ENCODE measurements around the gene CIPC. TPM values are rescaled to one million over a fixed set of nuclear protein-coding genes. Genes with fewer than 3 reads are reported as not detected.
A peak's percentile ranks its signal among the peaks of the same experiment; 100 is the strongest.

CIPC gene
- total RNA-seq, 1 donor from 2014 or later = 11.5 TPM

DNA sequence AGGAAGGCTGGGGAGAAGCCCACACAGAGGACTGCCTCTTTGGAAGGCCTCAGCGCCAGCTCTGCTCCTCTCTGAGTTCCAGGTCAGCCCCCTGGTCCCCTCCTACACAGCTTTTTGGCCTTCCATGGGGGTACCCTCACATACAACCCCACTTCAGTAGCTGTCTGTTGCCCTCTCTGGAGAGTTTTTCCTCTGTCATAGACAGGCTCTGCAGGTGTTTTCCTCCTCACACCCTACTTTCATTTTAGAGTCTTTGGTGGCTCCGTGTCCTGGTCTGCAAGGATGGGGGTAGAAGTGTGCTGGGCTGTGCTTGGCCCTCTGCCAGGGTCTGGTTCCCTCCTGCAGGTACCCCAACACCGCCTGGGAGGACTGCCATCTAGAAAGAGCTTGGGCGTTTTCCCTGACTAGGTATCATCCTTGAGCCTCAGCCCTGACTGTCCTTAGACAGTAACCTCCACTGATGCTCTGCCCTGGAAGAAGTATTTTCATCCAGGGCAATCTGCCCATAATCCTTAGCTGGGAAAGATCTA, 28.5 kb downstream of the CIPC start:
- no peak for DNase-seq (ENCODE audit: low spot score)
- Mint-ChIP-seq H3K27me3 (ENCODE audit: insufficient read depth) (peaks cover 35% of the 10 kb centered on the region), H3K4me3 (no peak overlapping the region), H3K9me3 (no peaks in the 10 kb centered on the region), H3K36me3 (ENCODE audit: low read depth) (no peaks in the 10 kb centered on the region), H3K27ac (no peak overlapping the region), H3K4me1 (ENCODE audit: low read depth) (peaks cover 10% of the 10 kb centered on the region)
- intact Hi-C loops (cut with micrococcal nuclease) = no loop called here

GRCh38 chr14:77128414-77128891, 30.4 kb downstream of the CIPC start:
- H3K4me3 Mint-ChIP-seq = no peak overlapping the region
- H3K27ac Mint-ChIP-seq = no peak overlapping the region
- DNase-seq (ENCODE audit: low spot score) = no peak
- H3K36me3 Mint-ChIP-seq (ENCODE audit: low read depth) = no peaks in the 10 kb centered on the region
- H3K4me1 Mint-ChIP-seq (ENCODE audit: low read depth) = peaks cover 6% of the 10 kb centered on the region
- intact Hi-C loops (cut with micrococcal nuclease) = no loop called here
- H3K9me3 Mint-ChIP-seq = no peaks in the 10 kb centered on the region
- H3K27me3 Mint-ChIP-seq (ENCODE audit: insufficient read depth) = peaks cover 37% of the 10 kb centered on the region

GRCh38 chr14:77130386-77130785, 32.3 kb downstream of the CIPC start:
- Mint-ChIP-seq H3K9me3 (no peaks in the 10 kb centered on the region), H3K27me3 (ENCODE audit: insufficient read depth) (peaks cover 45% of the 10 kb centered on the region), H3K4me3 (no peak overlapping the region), H3K4me1 (ENCODE audit: low read depth) (no peaks in the 10 kb centered on the region), H3K27ac (no peak overlapping the region), H3K36me3 (ENCODE audit: low read depth) (no peaks in the 10 kb centered on the region)
- DNase-seq (ENCODE audit: low spot score) = no peak
- intact Hi-C loops (cut with micrococcal nuclease) = no loop called here

- no peaks in the 10 kb centered on the region for H3K4me1 Mint-ChIP-seq (ENCODE audit: low read depth)
- H3K9me3 Mint-ChIP-seq = no peaks in the 10 kb centered on the region
- peaks cover 39% of the 10 kb centered on the region for H3K27me3 Mint-ChIP-seq (ENCODE audit: insufficient read depth)
- no peak overlapping the region for H3K4me3 Mint-ChIP-seq
- intact Hi-C loops (cut with micrococcal nuclease) = no loop called here
- no peaks in the 10 kb centered on the region for H3K36me3 Mint-ChIP-seq (ENCODE audit: low read depth)
- DNase-seq (ENCODE audit: low spot score) = no peak
- H3K27ac Mint-ChIP-seq = no peak overlapping the region
Measured at GRCh38 chr14:77131206-77131605, 33.1 kb downstream of the CIPC start.

DNA sequence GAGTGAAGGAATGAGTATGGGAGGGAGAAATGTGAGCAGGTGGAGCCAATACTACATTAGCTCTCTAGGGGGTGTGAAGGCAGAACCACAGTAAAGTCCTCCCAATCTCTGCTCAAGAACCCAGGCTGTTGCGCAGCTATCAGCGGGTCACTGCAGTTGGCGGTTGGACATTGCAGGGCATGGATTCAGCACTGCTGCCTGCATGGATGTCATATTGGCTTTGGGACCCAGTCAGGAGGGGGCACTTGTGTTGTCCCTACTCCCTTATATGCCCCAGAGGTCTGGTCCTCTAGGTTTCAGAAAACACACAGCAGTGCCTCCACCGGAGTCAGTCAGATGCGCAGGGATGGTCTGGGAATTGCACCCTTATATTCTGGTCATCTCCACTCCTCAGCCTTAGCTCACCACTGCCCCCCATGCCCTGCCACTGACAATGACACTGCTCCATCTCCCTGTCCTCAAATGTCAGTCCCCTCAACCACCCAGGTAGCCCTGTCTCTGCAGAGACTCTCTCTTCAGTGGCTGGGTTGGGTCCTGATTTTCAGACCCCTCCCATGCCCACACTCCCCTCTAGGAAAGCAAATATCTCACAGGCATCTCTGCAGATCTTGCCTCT, 33.9 kb downstream of the CIPC start:
- H3K9me3 Mint-ChIP-seq = no peaks in the 10 kb centered on the region
- DNase-seq (ENCODE audit: low spot score) = no peak
- no peak overlapping the region for H3K4me3 Mint-ChIP-seq
- no peaks in the 10 kb centered on the region for H3K36me3 Mint-ChIP-seq (ENCODE audit: low read depth)
- intact Hi-C loops (cut with micrococcal nuclease) = no loop called here
- no peaks in the 10 kb centered on the region for H3K4me1 Mint-ChIP-seq (ENCODE audit: low read depth)
- H3K27ac Mint-ChIP-seq = no peak overlapping the region
- H3K27me3 Mint-ChIP-seq (ENCODE audit: insufficient read depth) = peaks cover 40% of the 10 kb centered on the region

GRCh38 chr14:77133720-77134338, 35.8 kb downstream of the CIPC start:
- Mint-ChIP-seq H3K4me1 (ENCODE audit: low read depth) (no peaks in the 10 kb centered on the region), H3K4me3 (no peak overlapping the region), H3K9me3 (no peaks in the 10 kb centered on the region), H3K36me3 (ENCODE audit: low read depth) (no peaks in the 10 kb centered on the region), H3K27ac (no peak overlapping the region), H3K27me3 (ENCODE audit: insufficient read depth) (peaks cover 44% of the 10 kb centered on the region)
- intact Hi-C loops (cut with micrococcal nuclease) = no loop called here
- peak; percentile 50 for DNase-seq (ENCODE audit: low spot score)

- Mint-ChIP-seq H3K4me1 (ENCODE audit: low read depth) (peaks cover 10% of the 10 kb centered on the region), H3K27me3 (ENCODE audit: insufficient read depth) (peaks cover 66% of the 10 kb centered on the region), H3K4me3 (no peak overlapping the region), H3K36me3 (ENCODE audit: low read depth) (no peaks in the 10 kb centered on the region), H3K27ac (no peak overlapping the region), H3K9me3 (no peaks in the 10 kb centered on the region)
- intact Hi-C loops (cut with micrococcal nuclease) = no loop called here
- DNase-seq (ENCODE audit: low spot score) = no peak
Measured at GRCh38 chr14:77139022-77139421, 41.0 kb downstream of the CIPC start.

DNA sequence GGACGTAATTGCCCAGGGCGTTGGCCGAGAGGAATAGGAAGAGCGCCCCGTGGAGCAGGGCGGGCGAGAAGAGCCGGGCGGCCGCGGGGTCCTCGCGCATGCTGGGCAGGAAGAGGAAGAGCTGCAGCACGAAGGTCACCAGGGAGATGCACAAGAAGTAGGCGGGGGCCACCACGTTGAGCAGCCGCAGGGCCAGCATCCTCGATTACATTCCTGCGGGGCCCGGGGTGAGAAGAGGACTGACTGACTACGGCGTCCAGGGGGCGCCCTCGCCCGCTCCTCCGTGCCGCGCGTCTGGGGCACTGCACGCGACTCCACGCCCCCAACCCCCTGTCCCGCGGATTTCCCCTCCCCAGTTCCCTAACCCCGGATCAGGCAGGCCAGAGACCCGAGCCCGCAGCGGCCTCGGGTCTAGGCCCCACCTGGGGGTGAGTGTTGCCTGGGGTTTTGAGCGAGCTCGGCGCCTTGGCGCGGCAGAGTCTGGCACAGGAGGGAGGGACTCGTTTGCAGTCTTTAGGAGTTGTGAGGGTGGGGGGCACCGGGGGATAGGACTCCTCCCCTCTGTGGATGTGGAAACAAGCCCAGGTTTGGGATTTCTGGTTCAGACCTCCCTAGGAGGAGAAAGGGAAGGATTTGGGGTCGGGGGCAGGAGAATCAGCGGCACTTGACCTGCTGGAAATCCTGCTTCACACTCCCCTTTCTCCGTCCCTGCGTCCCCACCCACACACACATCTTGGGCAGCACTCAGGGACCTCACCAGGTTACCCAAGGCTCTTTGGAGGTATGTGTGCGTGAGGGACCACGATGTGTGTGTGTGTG, 41.7 kb downstream of the CIPC start:
- no peak overlapping the region for H3K27ac Mint-ChIP-seq
- H3K4me1 Mint-ChIP-seq (ENCODE audit: low read depth) = peaks cover 10% of the 10 kb centered on the region
- DNase-seq (ENCODE audit: low spot score) = peak; percentile 15
- intact Hi-C loops (cut with micrococcal nuclease) = no loop called here
- no peak overlapping the region for H3K4me3 Mint-ChIP-seq
- H3K36me3 Mint-ChIP-seq (ENCODE audit: low read depth) = no peaks in the 10 kb centered on the region
- peaks cover 68% of the 10 kb centered on the region for H3K27me3 Mint-ChIP-seq (ENCODE audit: insufficient read depth)
- H3K9me3 Mint-ChIP-seq = no peaks in the 10 kb centered on the region

DNA sequence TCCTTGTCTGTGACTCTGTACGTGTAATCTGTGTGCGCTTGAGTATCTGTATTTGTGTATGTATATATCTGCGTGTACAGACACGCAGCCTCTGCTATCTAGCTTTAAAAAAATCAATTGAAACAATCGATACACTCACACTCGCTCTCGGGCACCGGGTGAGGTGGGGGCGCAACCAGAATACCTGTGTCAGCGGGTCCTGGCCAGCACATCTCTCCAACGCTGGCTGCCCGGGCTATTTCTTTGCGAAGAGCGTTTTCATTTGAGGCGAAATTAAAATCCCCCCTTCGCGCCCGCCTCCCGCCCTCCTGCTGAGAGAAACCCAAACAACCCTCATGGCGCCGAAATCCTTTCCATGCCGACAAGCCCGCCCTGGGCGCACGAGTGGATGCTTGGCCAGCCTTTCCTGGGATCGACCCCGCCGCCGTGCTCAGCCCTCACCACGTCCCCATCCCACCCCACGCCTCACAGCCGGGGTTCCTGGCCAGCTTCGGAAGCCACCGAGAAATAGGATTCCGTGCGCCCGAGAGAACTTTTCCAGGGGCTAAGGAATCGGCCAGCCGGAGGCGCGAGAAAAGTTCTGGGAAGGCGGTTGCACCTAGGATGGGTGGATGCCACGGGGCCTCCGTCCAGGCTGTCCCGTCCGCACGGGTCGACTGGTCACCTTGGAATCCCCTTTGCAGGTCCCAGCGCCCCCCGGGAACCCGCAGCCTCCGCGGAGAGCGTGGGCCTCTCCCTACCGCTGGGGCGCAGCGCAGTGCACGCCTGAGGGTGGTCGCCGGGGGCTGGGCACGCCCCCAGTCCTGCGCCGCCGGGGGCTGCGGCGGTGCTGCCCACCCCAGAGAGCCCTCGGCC, 42.5 kb downstream of the CIPC start:
- no peaks in the 10 kb centered on the region for H3K36me3 Mint-ChIP-seq (ENCODE audit: low read depth)
- H3K27ac Mint-ChIP-seq = no peak overlapping the region
- DNase-seq (ENCODE audit: low spot score) = no peak
- H3K4me1 Mint-ChIP-seq (ENCODE audit: low read depth) = peaks cover 10% of the 10 kb centered on the region
- intact Hi-C loops (cut with micrococcal nuclease) = no loop called here
- H3K4me3 Mint-ChIP-seq = no peak overlapping the region
- no peaks in the 10 kb centered on the region for H3K9me3 Mint-ChIP-seq
- peaks cover 73% of the 10 kb centered on the region for H3K27me3 Mint-ChIP-seq (ENCODE audit: insufficient read depth)

- intact Hi-C loops (cut with micrococcal nuclease) = no loop called here
- Mint-ChIP-seq H3K27me3 (ENCODE audit: insufficient read depth) (peaks cover 78% of the 10 kb centered on the region), H3K4me3 (no peak within 1 kb of the TSS), H3K9me3 (no peaks in the 10 kb centered on the region), H3K27ac (peak within 1 kb of the TSS; percentile 49), H3K36me3 (ENCODE audit: low read depth) (no peaks in the 10 kb centered on the region), H3K4me1 (ENCODE audit: low read depth) (peaks cover 10% of the 10 kb centered on the region)
- no peak for DNase-seq (ENCODE audit: low spot score)
Measured at GRCh38 chr14:77141214-77142004, 43.4 kb downstream of the CIPC start, which contains the start of gene ZDHHC22. ZDHHC22 (minus strand) TSS chr14:77141791; CDS start chr14:77139738, 2,053 bp downstream.

- no peak for DNase-seq (ENCODE audit: low spot score)
- no peak overlapping the region for H3K4me3 Mint-ChIP-seq
- intact Hi-C loops (cut with micrococcal nuclease) = no loop called here
Measured at GRCh38 chr14:77142005-77142800, 44.1 kb downstream of the CIPC start.

More at GRCh38 chr14:77142005-77142800, 44.1 kb downstream of the CIPC start:
- Mint-ChIP-seq H3K4me1 (ENCODE audit: low read depth) (peaks cover 10% of the 10 kb centered on the region), H3K27me3 (ENCODE audit: insufficient read depth) (peaks cover 78% of the 10 kb centered on the region), H3K9me3 (no peaks in the 10 kb centered on the region), H3K27ac (peak overlapping the region; percentile 49), H3K36me3 (ENCODE audit: low read depth) (no peaks in the 10 kb centered on the region)

Measured in activated T-helper 1 cell treated with anti-CD3 and anti-CD28 coated beads, Interleukin-12 subunit alpha, Interleukin-12 subunit beta, Interleukin-2, Interleukin-4 antibody, amounts not matched to agents 30 ng/mL and 10 ng/mL and 1 ng/mL, durations not matched to agents 14 hours and 24 hours and 36 hours (primary cell).